ENCODE data around the gene MOCS1.

The MOCS1 gene

GRCh38 chr6:39899554-39900295, 34.5 kb downstream of the MOCS1 start:
- no peak overlapping the region for H3K4me3 ChIP-seq (ENCODE audit: low read length)
- TF ChIP-seq, protein P1, sequence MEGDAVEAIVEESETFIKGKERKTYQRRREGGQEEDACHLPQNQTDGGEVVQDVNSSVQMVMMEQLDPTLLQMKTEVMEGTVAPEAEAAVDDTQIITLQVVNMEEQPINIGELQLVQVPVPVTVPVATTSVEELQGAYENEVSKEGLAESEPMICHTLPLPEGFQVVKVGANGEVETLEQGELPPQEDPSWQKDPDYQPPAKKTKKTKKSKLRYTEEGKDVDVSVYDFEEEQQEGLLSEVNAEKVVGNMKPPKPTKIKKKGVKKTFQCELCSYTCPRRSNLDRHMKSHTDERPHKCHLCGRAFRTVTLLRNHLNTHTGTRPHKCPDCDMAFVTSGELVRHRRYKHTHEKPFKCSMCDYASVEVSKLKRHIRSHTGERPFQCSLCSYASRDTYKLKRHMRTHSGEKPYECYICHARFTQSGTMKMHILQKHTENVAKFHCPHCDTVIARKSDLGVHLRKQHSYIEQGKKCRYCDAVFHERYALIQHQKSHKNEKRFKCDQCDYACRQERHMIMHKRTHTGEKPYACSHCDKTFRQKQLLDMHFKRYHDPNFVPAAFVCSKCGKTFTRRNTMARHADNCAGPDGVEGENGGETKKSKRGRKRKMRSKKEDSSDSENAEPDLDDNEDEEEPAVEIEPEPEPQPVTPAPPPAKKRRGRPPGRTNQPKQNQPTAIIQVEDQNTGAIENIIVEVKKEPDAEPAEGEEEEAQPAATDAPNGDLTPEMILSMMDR (conservative IDR thresholded peaks at IDR 0.05; ENCODE audit: low read depth, low read length), result no peak
- no peak for DNase-seq (ENCODE audit: low read depth)

- TF ChIP-seq, protein P1 (conservative IDR thresholded peaks at IDR 0.05; ENCODE audit: low read depth, low read length), result no peak
- H3K4me3 ChIP-seq (ENCODE audit: low read length), result no peak overlapping the region
- no peak for DNase-seq (ENCODE audit: low read depth)
Measured at GRCh38 chr6:39898625-39899024, 35.6 kb downstream of the MOCS1 start.

GRCh38 chr6:39897698-39898097, 36.6 kb downstream of the MOCS1 start:
- H3K4me3 ChIP-seq (ENCODE audit: low read length), result no peak overlapping the region
- TF ChIP-seq, protein P1 (conservative IDR thresholded peaks at IDR 0.05; ENCODE audit: low read depth, low read length), result no peak
- no peak for DNase-seq (ENCODE audit: low read depth)

GRCh38 chr6:39896701-39897100, 37.6 kb downstream of the MOCS1 start:
- TF ChIP-seq, protein P1 (conservative IDR thresholded peaks at IDR 0.05; ENCODE audit: low read depth, low read length), result no peak
- no peak overlapping the region for H3K4me3 ChIP-seq (ENCODE audit: low read length)
- DNase-seq (ENCODE audit: low read depth), result no peak

DNA sequence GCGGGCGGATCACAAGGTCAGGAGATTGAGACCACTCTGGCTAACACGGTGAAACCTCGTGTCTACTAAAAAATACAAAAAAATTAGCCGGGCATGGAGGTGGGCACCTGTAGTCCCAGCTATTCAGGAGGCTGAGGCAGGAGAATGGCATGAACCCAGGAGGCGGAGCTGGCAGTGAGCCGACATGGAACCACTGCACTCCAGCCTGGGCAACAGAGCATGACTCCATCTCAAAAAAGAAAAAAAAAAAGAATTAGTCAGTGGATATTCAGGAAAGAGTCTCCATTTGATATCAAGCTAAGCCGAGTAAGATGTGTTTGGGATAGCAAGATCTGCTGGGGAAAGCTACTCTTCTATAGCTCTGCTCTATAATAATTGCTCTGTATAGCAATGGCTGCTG, 41.0 kb downstream of the MOCS1 start:
- no peak for DNase-seq (ENCODE audit: low read depth)
- H3K4me3 ChIP-seq (ENCODE audit: low read length), result no peak overlapping the region
- TF ChIP-seq, protein P1 (conservative IDR thresholded peaks at IDR 0.05; ENCODE audit: low read depth, low read length), result no peak

GRCh38 chr6:39892490-39893129, 41.7 kb downstream of the MOCS1 start:
- no peak overlapping the region for H3K4me3 ChIP-seq (ENCODE audit: low read length)
- TF ChIP-seq, protein P1 (conservative IDR thresholded peaks at IDR 0.05; ENCODE audit: low read depth, low read length), result peak; percentile 85
- DNase-seq (ENCODE audit: low read depth), result no peak

DNA sequence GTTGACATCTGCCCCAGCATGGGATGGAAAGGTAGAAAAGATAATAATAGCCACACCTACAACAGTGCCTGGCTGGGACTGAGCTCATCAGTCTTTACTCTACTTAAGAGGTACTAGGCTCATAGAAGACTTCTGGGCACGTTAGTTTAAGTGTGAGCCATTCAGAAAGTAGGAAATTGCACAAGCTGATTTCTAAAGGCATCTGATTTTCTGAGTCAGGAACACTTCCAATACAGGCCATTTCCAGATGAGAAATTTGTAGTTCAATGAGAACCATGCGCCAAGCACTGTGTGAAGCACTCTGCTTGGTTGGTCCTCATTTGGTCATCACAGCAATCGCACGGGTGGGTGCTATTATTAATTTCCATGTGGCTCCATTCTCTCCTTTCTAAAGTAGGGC, 42.3 kb downstream of the MOCS1 start:
- H3K4me3 ChIP-seq (ENCODE audit: low read length), result no peak overlapping the region
- no peak for DNase-seq (ENCODE audit: low read depth)
- TF ChIP-seq, protein P1 (conservative IDR thresholded peaks at IDR 0.05; ENCODE audit: low read depth, low read length), result no peak

Data from retinal pigment epithelial cell (primary cell).